ENCODE results near the gene TFF3.

The TFF3 gene

GRCh38 chr21:42264245-42265195 lies 50.7 kb downstream of the TFF3 start:
- no peak for DNase-seq

- no peak for DNase-seq
These were observed 51.5 kb downstream of the TFF3 start for GRCh38 chr21:42263591-42264131.

- no peak for DNase-seq
These were observed 52.4 kb downstream of the TFF3 start for GRCh38 chr21:42262831-42263231.

GRCh38 chr21:42261829-42262200 lies 53.4 kb downstream of the TFF3 start:
- DNase-seq, result no peak
